Fibroblast of lung (primary cell): Measurements from ENCODE around the gene JMJD4. TPM values are rescaled to one million over a fixed set of nuclear protein-coding genes. Genes with fewer than 3 reads are reported as not detected.

Experiments
- DNase-seq, 2 donors: peaks; one replicate each; pipeline versions ENCODE4 v3.0.0 to v3.0.0-alpha.2; 2010; ENCODE audit warnings: low read depth in 2 of 2
- H2AFZ ChIP-seq: 2 replicates; pipeline ENCODE4 v1.5.1; 2012; ENCODE audit warnings: low read length, control low read depth, inconsistent platforms
- H3K27ac ChIP-seq: 2 replicates; pipeline ENCODE4 v1.5.1; 2011; ENCODE audit warnings: low read length, control low read depth; ENCODE audit not compliant: insufficient read depth
- H3K27me3 ChIP-seq: 2 replicates; pipeline ENCODE4 v1.5.1; 2011; ENCODE audit warnings: mild to moderate bottlenecking, low read length; ENCODE audit not compliant: control insufficient read depth, insufficient read depth
- H3K36me3 ChIP-seq: 2 replicates; pipeline ENCODE4 v1.5.1; 2011; ENCODE audit warnings: low read length; ENCODE audit not compliant: control insufficient read depth, insufficient read depth
- H3K4me1 ChIP-seq: 2 replicates; pipeline ENCODE4 v1.5.1; 2011; ENCODE audit warnings: low read length; ENCODE audit not compliant: control insufficient read depth, insufficient read depth; ENCODE audit errors: extremely low read depth
- H3K4me2 ChIP-seq: 2 replicates; pipeline ENCODE4 v1.5.1; 2011; ENCODE audit warnings: low read length, control low read depth; ENCODE audit not compliant: insufficient read depth; ENCODE audit errors: extremely low read depth
- H3K4me3 ChIP-seq, 4 experiments: fragments of 200-600 bp in 1 of 4; sonication (generic) in 1 of 4; replicated peaks in 1 of 4; 2 replicates each; pipeline ENCODE4 v1.5.1; 2011 to 2016; ENCODE audit warnings: low read length in 4 of 4, low read depth in 3 of 4, mild to moderate bottlenecking in 3 of 4, control low read depth in 2 of 4, inconsistent platforms in 1 of 4, mixed read lengths in 1 of 4; ENCODE audit not compliant: insufficient read depth in 1 of 4; ENCODE audit errors: control extremely low read depth in 1 of 4
- H3K79me2 ChIP-seq: 2 replicates; pipeline ENCODE4 v1.5.1; 2012; ENCODE audit warnings: mild to moderate bottlenecking, low read length, inconsistent platforms; ENCODE audit not compliant: control insufficient read depth, insufficient read depth
- H3K9ac ChIP-seq: 2 replicates; pipeline ENCODE4 v1.5.1; 2011; ENCODE audit warnings: mild to moderate bottlenecking, low read length, control low read depth; ENCODE audit not compliant: insufficient read depth
- H3K9me3 ChIP-seq: 2 replicates; pipeline ENCODE4 v1.5.1; 2012; ENCODE audit warnings: low read depth, low read length; ENCODE audit not compliant: control insufficient read depth, insufficient read depth
- H4K20me1 ChIP-seq: 2 replicates; pipeline ENCODE4 v1.5.1; 2011; ENCODE audit warnings: low read length; ENCODE audit not compliant: control insufficient read depth, insufficient read depth; ENCODE audit errors: extremely low read depth
- CTCF ChIP-seq, 2 donors: IDR thresholded peaks in 1 of 2; conservative IDR thresholded peaks in 1 of 2; 1 replicate in 1 of 2; 2 replicates in 1 of 2; pipeline ENCODE4 v1.5.1; 2011 to 2012; ENCODE audit warnings: low read length in 2 of 2, control low read depth in 1 of 2, inconsistent platforms in 1 of 2, low read depth in 1 of 2, mild to moderate bottlenecking in 1 of 2
- EZH2 ChIP-seq: IDR thresholded peaks from 2 replicates; pipeline ENCODE4 v1.5.1; 2012; ENCODE audit warnings: low read length, control low read depth, mild to moderate bottlenecking; ENCODE audit errors: missing control alignments
- polyA plus RNA-seq, 2 donors: library from polyadenylated mRNA; depleted of rRNA in 1 of 2; stranded (reverse) in 1 of 2; unstranded in 1 of 2; fragments of >200 nt; gene quantifications; 2 replicates each; pipeline ENCODE4 v1.2.1, GENCODE V29; 2011 to 2012; ENCODE audit warnings: missing spikeins in 1 of 2
- total RNA-seq: library from RNA; depleted of rRNA; stranded (reverse); fragments of >200 nt; gene quantifications from 2 replicates; pipeline ENCODE4 v1.2.1, GENCODE V29; 2014

The JMJD4 gene
- total and polyA plus RNA-seq, 2 donors (not counting 1 experiment from before 2014, with no cell fraction given) = 12.1 to 26.4 TPM

- Histone ChIP-seq H2AFZ (no peak overlapping the region), H3K9ac (no peak overlapping the region), H3K36me3 (peaks cover 1% of the 10 kb centered on the region), H3K4me1 (no peaks in the 10 kb centered on the region), H3K27me3 (no peaks in the 10 kb centered on the region), H3K27ac (no peak overlapping the region), H3K9me3 (no peaks in the 10 kb centered on the region), H3K4me3 (no peak overlapping the region), H3K4me2 (no peak overlapping the region), H3K79me2 (peaks cover 53% of the 10 kb centered on the region), H4K20me1 (no peaks in the 10 kb centered on the region)
- TF ChIP-seq EZH2 (no peak), CTCF (conservative IDR thresholded peaks at IDR 0.05 in 1 of 2, IDR thresholded peaks at IDR 0.05 in 1 of 2; ENCODE audit: low read depth in 1 of 2, low read length in 2 of 2) (no peak)
- DNase-seq = no peak
These were observed 6.2 kb upstream of the JMJD4 start for GRCh38 chr1:227741166-227741870.

- no peaks in the 10 kb centered on the region for H3K9me3 ChIP-seq
- TF ChIP-seq EZH2 = no peak
- TF ChIP-seq CTCF (conservative IDR thresholded peaks at IDR 0.05 in 1 of 2, IDR thresholded peaks at IDR 0.05 in 1 of 2; ENCODE audit: low read depth in 1 of 2, low read length in 2 of 2) = no peak
- no peak overlapping the region for H3K9ac ChIP-seq
- no peak overlapping the region for H3K4me2 ChIP-seq
- no peaks in the 10 kb centered on the region for H4K20me1 ChIP-seq
- no peak overlapping the region for H2AFZ ChIP-seq
- H3K4me3 ChIP-seq = no peak overlapping the region
- H3K4me1 ChIP-seq = peaks cover 4% of the 10 kb centered on the region
- DNase-seq = no peak
- H3K79me2 ChIP-seq = peaks cover 58% of the 10 kb centered on the region
- no peaks in the 10 kb centered on the region for H3K27me3 ChIP-seq
- peaks cover 1% of the 10 kb centered on the region for H3K36me3 ChIP-seq
- no peak overlapping the region for H3K27ac ChIP-seq
These were observed 5.4 kb upstream of the JMJD4 start for GRCh38 chr1:227740401-227740960.

- Histone ChIP-seq H3K36me3 (peaks cover 1% of the 10 kb centered on the region), H3K79me2 (peaks cover 60% of the 10 kb centered on the region), H2AFZ (no peak overlapping the region), H3K27ac (no peak overlapping the region), H3K9ac (no peak overlapping the region), H3K4me2 (no peak overlapping the region), H3K27me3 (no peaks in the 10 kb centered on the region), H4K20me1 (no peaks in the 10 kb centered on the region), H3K4me1 (peaks cover 4% of the 10 kb centered on the region), H3K9me3 (no peaks in the 10 kb centered on the region), H3K4me3 (no peak overlapping the region)
- DNase-seq = no peak
- TF ChIP-seq CTCF (conservative IDR thresholded peaks at IDR 0.05 in 1 of 2, IDR thresholded peaks at IDR 0.05 in 1 of 2; ENCODE audit: low read depth in 1 of 2, low read length in 2 of 2) (no peak), EZH2 (no peak)
These were observed 4.5 kb upstream of the JMJD4 start for GRCh38 chr1:227739636-227740035.
